Neural progenitor cell (in vitro differentiated cells): ENCODE data around the gene BCOR.

Source experiments
- CTCF ChIP-seq: fragments of 200-600 bp; sonication (generic); IDR thresholded peaks from 2 replicates; pipeline ENCODE4 v1.5.1; 2017; ENCODE audit warnings: antibody characterized with exemption, mild to moderate bottlenecking
- EZH2 ChIP-seq: fragments of 200-600 bp; sonication (generic); IDR thresholded peaks from 2 replicates; pipeline ENCODE4 v1.6.1; 2017; ENCODE audit warnings: antibody characterized with exemption, mild to moderate bottlenecking, moderate library complexity
- EZH2phosphoT487 ChIP-seq: fragments of 200-600 bp; sonication (generic); IDR thresholded peaks from 2 replicates; pipeline ENCODE4 v1.6.1; 2017; ENCODE audit warnings: antibody characterized with exemption

- no peak for TF ChIP-seq CTCF
- no peak for TF ChIP-seq EZH2
- TF ChIP-seq EZH2phosphoT487: no peak
These were observed 15.2 kb downstream of the BCOR start for GRCh38 chrX:40082447-40083119.
